Measurements from ENCODE around the gene SGSH. TPM values are rescaled to one million over a fixed set of nuclear protein-coding genes. Genes with fewer than 3 reads are reported as not detected.

SGSH gene
- 15.9 and 23.9 TPM in 2 replicates for total RNA-seq

GRCh38 chr17:80220054-80220735 lies at the start of gene SGSH, which contains the start of gene SLC26A11:
SGSH (minus strand) TSS chr17:80220333; CDS start chr17:80220313, 20 bp downstream.
SLC26A11 (plus strand) TSS chr17:80220427; CDS start chr17:80221561, 1,134 bp downstream.

GRCh38 chr17:80260791-80261158 lies 40.6 kb upstream of the SGSH start, which contains the start of gene RNF213:
RNF213 (plus strand) TSS chr17:80260852; CDS start chr17:80263682, 2,830 bp downstream.

GRCh38 chr17:80169784-80170500 lies 50.2 kb downstream of the SGSH start, which contains the start of gene CARD14:
CARD14 (plus strand) TSS chr17:80170030; CDS start chr17:80181439, 11,409 bp downstream.

Other genes with a start within 250 kb of the SGSH start
- gene TBC1D16, start 184.5 kb downstream of the SGSH start, total RNA-seq: 20.9 and 21.6 TPM in 2 replicates
- gene CCDC40, start 183.7 kb downstream of the SGSH start, total RNA-seq: 4.6 and 5.5 TPM in 2 replicates
- gene GAA, start 118.8 kb downstream of the SGSH start, total RNA-seq: 56.4 and 76.2 TPM in 2 replicates
- gene EIF4A3, start 73.2 kb downstream of the SGSH start, total RNA-seq: 82.1 and 97.2 TPM in 2 replicates
- gene CARD14, start 50.3 kb downstream of the SGSH start, total RNA-seq: 5.7 and 19.6 TPM in 2 replicates
- gene SLC26A11, start 94 bp upstream of the SGSH start, total RNA-seq: 10.7 and 18.5 TPM in 2 replicates
- gene RNF213, start 40.5 kb upstream of the SGSH start, total RNA-seq: 69.5 and 79.7 TPM in 2 replicates
- 23.0 and 36.1 TPM in 2 replicates for gene ENDOV, start 194.8 kb upstream of the SGSH start, total RNA-seq

All from placental epithelial cell (primary cell).